NCI-H526 (cell line): Measurements from ENCODE around the gene FXYD5.
A peak's percentile ranks its signal among the peaks of the same experiment; 100 is the strongest.

ENCODE experiments used
- DNase-seq, 2 experiments: peaks; one replicate each; lab custom pipeline; 2025; lab: John Stamatoyannopoulos, UW

The FXYD5 gene

GRCh38 chr19:35214766-35215422, 60.4 kb downstream of the FXYD5 start:
- no peak for DNase-seq

DNA sequence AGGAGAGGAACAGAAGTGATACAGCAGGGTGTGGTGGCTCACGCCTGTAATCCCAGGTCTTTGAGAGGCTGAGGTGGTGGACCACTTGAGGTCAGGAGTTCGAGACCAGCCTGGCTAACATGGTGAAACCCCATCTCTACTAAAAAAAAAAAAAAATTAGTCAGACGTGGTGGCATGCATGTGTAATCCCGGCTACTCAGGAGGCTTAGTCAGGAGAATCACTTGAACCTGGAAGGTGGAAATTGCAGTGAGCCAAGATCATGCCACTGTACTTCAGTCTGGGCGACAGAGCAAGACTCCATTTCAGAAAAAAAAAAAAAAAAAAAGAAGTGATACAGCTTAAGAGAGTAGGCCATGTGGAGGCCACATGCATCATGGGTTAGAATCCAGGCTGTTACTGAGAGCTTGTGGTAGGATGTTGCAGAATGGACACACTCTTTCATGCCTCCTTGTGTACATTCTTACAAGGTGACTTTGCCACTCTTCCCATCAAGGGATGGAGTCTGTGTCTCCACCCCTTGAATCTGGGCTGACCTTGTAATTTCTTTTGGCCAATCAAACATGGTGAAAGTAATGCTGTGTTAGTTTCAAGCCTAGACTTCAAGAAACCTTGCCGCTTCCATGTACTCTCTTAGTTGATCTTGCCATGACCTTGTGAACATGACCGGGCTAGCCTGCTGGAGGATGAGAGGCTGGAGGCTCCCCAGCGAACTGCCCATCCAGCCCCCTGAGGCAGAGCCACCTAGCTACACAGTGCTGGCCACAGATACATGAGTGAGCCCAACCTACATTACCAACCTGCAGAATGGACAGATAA, 61.7 kb downstream of the FXYD5 start:
- DNase-seq: no peak

GRCh38 chr19:35216833-35217648, 62.5 kb downstream of the FXYD5 start:
- DNase-seq: peak in 1 of 2 experiments; percentile 26

- no peak for DNase-seq
Measured at GRCh38 chr19:35217649-35217990, 63.1 kb downstream of the FXYD5 start.

DNA sequence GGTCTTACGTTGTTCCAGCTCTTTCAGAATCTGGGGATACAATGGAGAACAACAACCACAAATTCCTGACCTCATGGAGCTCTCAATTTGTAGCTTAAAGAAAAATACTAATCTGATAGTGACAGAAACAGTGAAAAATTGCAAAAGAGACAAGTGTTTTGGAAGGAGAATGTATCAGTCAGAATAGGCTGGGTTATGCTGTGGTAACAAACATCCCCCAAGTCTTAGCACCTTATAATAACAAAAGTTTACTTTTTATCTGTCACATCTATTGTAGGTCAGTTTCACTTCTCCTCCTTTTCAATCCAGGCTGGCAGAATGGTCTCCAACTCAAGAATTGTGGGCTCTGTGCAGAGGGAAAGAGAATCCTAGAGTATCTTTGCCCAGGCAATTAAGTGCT, 64.5 kb downstream of the FXYD5 start:
- DNase-seq: no peak
